Mucosa of descending colon (tissue), 3 donors: ENCODE results near the gene OPN4. TPM values are rescaled to one million over a fixed set of nuclear protein-coding genes. Genes with fewer than 3 reads are reported as not detected.
"Not testable (repeated sequence)": the region's sequence is repeated elsewhere in the genome, so short reads cannot be mapped to it uniquely, and the experiment has no call there.

Experiments used
- ATAC-seq: fragments of 200-7000 bp; cut with Tn5 transposase; one replicate; pipeline ENCODE4 v1.9.1; 2020; ENCODE audit warnings: mild to moderate bottlenecking, moderate library complexity
- DNase-seq, 3 donors: peaks; one replicate each; pipeline ENCODE4 v3.0.0-alpha.2; 2020
- H3K36me3 ChIP-seq: fragments of 200-600 bp; one replicate; pipeline ENCODE4 v1.8.0; 2021; ENCODE audit warnings: low read depth, mild to moderate bottlenecking
- H3K4me1 ChIP-seq: fragments of 200-600 bp; one replicate; pipeline ENCODE4 v1.8.0; 2021; ENCODE audit warnings: low read depth, mild to moderate bottlenecking
- H3K4me3 ChIP-seq: fragments of 200-600 bp; one replicate; pipeline ENCODE4 v1.8.0; 2021; ENCODE audit warnings: mild to moderate bottlenecking
- H3K9me3 ChIP-seq: fragments of 200-600 bp; one replicate; pipeline ENCODE4 v1.8.0; 2021; ENCODE audit warnings: mild to moderate bottlenecking
- CTCF ChIP-seq: fragments of 200-600 bp; IDR thresholded peaks from one replicate; pipeline ENCODE4 v1.8.0; 2022; ENCODE audit warnings: antibody characterized with exemption, mild to moderate bottlenecking
- intact Hi-C, 2 donors: fragments of 100-400 bp; cut with DNase I in 1 of 2; cut with micrococcal nuclease in 1 of 2; formaldehyde crosslinking; loops; one replicate each; pipeline versions ENCODE4 v1.11.0 to v1.11.1; 2022; cut with DNase I, micrococcal nuclease
- total RNA-seq, 3 donors: library from RNA; stranded (reverse); fragmentation: NEBNext Ultra II Directional in 2 of 3; extraction: Animal tissue kit (Norgen Biotek cat#: 25700) in 2 of 3; gene quantifications; one replicate each; pipeline versions ENCODE4 v1.2.1 to v1.2.4, GENCODE V29; 2021 to 2023
- donor health status: DM: no; HTN: no; CAD: no; lungs with moderate emphysema.
- donor health status: DM: no; HTN: no; CAD: no.
- donor health status: DM: no; HTN: yes; CAD: no.

The OPN4 gene
- total RNA-seq, 3 donors from 2014 or later, result 0.20 TPM; not detected in 2

DNA sequence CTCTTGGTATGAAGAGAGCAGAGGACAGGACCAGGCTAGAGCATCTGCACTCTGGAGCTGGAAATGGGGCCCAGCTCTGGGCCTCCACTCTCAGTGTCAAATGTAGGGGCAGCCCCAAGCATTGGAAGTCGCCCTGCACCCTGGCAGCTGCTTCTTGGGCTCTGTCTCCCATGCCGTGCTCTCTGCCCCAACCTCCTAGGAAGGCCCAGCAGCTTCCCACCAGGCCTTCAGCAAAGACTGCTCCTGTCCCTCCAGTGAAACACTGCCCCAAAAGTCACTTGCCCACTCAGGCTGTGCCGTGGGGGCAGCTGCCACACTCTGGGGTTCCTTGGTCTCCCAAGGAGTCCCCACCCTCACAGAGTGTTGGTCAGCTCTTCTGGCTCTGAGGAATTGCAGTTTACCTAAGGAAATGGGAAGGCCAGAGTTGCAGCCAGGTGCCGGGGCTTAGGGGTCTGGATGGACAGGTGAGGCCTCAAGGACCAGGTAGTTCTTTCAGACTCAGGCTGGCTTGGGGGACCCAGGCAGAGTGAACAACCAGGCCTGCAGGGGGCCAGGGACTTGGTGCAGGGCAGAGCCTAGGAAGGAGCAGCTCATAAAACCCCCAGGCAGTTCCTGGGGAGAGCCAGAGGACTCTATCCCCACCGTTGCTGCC lies 9.4 kb upstream of the OPN4 start:
- Histone ChIP-seq H3K4me3 (no peak overlapping the region), H3K4me1 (peaks cover 12% of the 10 kb centered on the region), H3K36me3 (no peaks in the 10 kb centered on the region), H3K9me3 (no peaks in the 10 kb centered on the region)
- no peak for ATAC-seq
- DNase-seq, result no peak
- intact Hi-C loops, result no loop called here
- no peak for TF ChIP-seq CTCF

- H3K4me3 ChIP-seq, DNase-seq, ATAC-seq, H3K9me3 ChIP-seq, H3K36me3 ChIP-seq, intact Hi-C loops: not testable (repeated sequence)
- H3K4me1 ChIP-seq, result peaks cover 12% of the 10 kb centered on the region
Observed at GRCh38 chr10:86645621-86646165, 8.7 kb upstream of the OPN4 start.

DNA sequence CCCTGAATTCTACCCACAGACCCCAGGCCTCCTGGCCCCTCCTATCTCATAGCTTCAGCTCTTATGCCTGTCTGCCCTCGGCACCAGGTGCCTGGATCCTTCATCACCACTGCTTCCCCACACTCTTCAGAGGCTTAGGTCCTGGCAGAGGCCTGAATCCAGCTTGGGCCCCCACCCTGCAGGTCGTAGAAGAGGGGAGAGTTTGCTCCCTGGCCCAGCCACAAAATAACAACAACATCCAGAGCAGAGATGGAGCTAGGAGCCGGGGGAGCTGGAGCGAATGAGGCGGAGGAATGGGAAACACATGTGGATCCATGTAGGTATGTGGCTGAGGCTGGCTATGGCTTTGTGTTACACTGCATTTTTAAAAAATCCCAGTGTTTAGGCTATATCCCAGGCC lies 7.8 kb upstream of the OPN4 start:
- Histone ChIP-seq H3K4me1 (peaks cover 12% of the 10 kb centered on the region), H3K36me3 (no peaks in the 10 kb centered on the region), H3K9me3 (no peaks in the 10 kb centered on the region), H3K4me3 (no peak overlapping the region)
- ATAC-seq, result no peak
- no peak for TF ChIP-seq CTCF
- intact Hi-C loops, result no loop called here
- no peak for DNase-seq

DNA sequence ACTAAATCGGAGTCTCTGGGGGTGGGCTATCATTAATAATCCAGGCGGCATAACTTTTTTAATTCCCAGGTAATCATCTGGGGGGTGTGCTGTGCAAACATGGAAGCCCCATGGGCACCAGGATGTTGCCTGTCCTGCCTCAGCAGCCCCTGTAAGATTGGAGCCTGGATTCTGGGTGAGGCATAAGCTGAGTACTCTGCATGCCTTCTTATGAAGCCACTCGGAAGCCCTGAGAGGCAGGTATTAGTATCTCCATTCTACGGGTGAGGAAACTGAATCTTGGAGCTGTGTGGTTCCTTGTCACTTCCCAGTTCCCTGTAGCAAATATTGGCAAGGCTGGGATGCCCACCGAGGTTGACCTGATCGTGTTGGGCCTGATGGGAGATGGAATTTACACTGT lies 7.4 kb upstream of the OPN4 start:
- intact Hi-C loops, result no loop called here
- H3K4me1 ChIP-seq, result peaks cover 12% of the 10 kb centered on the region
- no peak overlapping the region for H3K4me3 ChIP-seq
- H3K9me3 ChIP-seq, result no peaks in the 10 kb centered on the region
- DNase-seq (no peak), ATAC-seq (no peak)
- no peaks in the 10 kb centered on the region for H3K36me3 ChIP-seq
- TF ChIP-seq CTCF, result no peak

DNA sequence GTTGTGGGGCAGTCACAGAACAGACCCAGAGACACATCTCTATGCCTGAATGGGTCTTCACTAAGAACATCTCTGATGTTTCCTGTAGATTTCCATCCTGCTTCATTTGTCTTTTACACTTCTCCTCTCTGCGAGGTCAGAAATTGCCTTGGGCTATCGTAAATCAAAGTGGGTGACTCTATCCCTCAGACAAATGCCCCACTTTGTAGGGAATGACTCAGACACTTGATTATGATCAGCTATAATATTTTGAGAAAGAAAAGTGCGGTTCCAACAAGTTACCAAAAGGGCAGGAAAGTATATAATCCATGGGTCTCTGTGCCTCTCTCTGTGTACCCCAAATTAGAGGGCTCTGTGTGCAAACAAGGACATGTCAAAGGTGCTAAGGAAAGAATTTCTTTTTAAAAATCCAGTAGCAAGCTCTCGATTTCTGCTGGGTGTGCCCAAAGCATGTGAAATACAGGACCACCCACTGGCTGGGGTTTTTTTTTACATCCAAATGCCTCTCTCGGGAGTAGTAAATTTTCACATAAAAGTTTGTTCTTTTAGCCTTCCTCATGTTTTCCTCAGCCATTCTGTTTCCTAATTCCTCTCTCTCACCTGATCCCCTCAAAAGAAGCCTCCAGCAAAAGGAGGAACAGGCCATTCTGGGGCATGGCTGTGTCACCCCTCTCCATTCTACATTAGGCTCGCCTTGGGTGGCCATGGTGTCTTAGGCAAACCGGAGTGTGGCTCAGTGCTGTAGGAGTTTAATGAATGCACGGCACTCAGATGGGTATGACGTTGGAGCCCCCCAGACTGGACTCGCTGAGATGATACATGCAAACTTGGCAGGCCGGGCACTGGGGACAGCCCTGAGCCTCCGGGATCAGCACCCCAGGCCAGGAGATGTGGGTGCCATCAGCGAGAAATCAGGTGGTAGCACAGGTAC lies 6.3 kb upstream of the OPN4 start:
- Histone ChIP-seq H3K9me3 (no peaks in the 10 kb centered on the region), H3K4me1 (peaks cover 12% of the 10 kb centered on the region), H3K4me3 (no peak overlapping the region), H3K36me3 (no peaks in the 10 kb centered on the region)
- no peak for TF ChIP-seq CTCF
- no peak for DNase-seq
- intact Hi-C loops, result no loop called here
- no peak for ATAC-seq
